Measurements from ENCODE around the gene BCL2L13.
A peak's percentile ranks its signal among the peaks of the same experiment; 100 is the strongest.

Gene BCL2L13

GRCh38 chr22:17638432-17639246 is at the start of gene BCL2L13:
Gene BCL2L13 (plus strand): TSS chr22:17638757. CDS start chr22:17655712, 16,955 bp downstream.
- DNase-seq (ENCODE audit: low read depth), result peak; percentile 67
- no peak for TF ChIP-seq CTCF (IDR thresholded peaks at IDR 0.05; ENCODE audit: control insufficient read depth, extremely low read depth, insufficient read depth)
- H3K4me3 ChIP-seq (ENCODE audit: low read depth, low read length), result peak within 1 kb of the TSS; percentile 67

- no peak for TF ChIP-seq CTCF (IDR thresholded peaks at IDR 0.05; ENCODE audit: control insufficient read depth, extremely low read depth, insufficient read depth)
- DNase-seq (ENCODE audit: low read depth), result no peak
- H3K4me3 ChIP-seq (ENCODE audit: low read depth, low read length), result no peak overlapping the region
These were observed 48.7 kb upstream of the BCL2L13 start for GRCh38 chr22:17589810-17590375.

- TF ChIP-seq CTCF (IDR thresholded peaks at IDR 0.05; ENCODE audit: control insufficient read depth, extremely low read depth, insufficient read depth), result no peak
- DNase-seq (ENCODE audit: low read depth), result no peak
- H3K4me3 ChIP-seq (ENCODE audit: low read depth, low read length), result no peak overlapping the region
These were observed 48.0 kb upstream of the BCL2L13 start for GRCh38 chr22:17590586-17590985.

GRCh38 chr22:17592201-17592600 is 46.4 kb upstream of the BCL2L13 start:
- no peak overlapping the region for H3K4me3 ChIP-seq (ENCODE audit: low read depth, low read length)
- DNase-seq (ENCODE audit: low read depth), result no peak
- no peak for TF ChIP-seq CTCF (IDR thresholded peaks at IDR 0.05; ENCODE audit: control insufficient read depth, extremely low read depth, insufficient read depth)

- TF ChIP-seq CTCF (IDR thresholded peaks at IDR 0.05; ENCODE audit: control insufficient read depth, extremely low read depth, insufficient read depth), result no peak
- no peak overlapping the region for H3K4me3 ChIP-seq (ENCODE audit: low read depth, low read length)
- no peak for DNase-seq (ENCODE audit: low read depth)
These were observed 42.3 kb upstream of the BCL2L13 start for GRCh38 chr22:17596226-17596625.

GRCh38 chr22:17597217-17597616 is 41.3 kb upstream of the BCL2L13 start:
- TF ChIP-seq CTCF (IDR thresholded peaks at IDR 0.05; ENCODE audit: control insufficient read depth, extremely low read depth, insufficient read depth), result no peak
- DNase-seq (ENCODE audit: low read depth), result no peak

More at GRCh38 chr22:17597217-17597616, 41.3 kb upstream of the BCL2L13 start:
- H3K4me3 ChIP-seq (ENCODE audit: low read depth, low read length), result no peak overlapping the region

Measured in LNCaP clone FGC (cell line).